ENCODE measurements around the gene PRKG2.

The PRKG2 gene

DNA sequence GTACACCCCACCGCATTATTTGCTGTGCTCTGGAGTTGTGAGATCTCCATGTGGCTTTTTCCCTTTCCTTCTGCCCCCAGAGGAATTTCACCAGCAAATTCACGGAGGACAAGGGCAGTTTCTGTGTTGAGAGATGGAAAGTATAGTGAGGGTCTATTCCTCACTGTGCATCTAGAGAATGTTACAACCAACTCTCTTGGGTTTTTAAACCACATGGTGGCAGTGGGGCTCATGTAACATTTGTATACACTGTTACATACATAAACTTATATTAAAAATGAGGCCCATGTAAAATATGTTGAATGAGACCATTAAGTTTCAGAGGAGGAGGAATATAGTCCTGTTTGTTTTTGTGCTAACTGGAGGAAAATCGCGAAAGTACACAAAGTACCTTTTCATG, 909 bp upstream of the PRKG2 start:
- DNase-seq (ENCODE audit: low read depth), result no peak

DNA sequence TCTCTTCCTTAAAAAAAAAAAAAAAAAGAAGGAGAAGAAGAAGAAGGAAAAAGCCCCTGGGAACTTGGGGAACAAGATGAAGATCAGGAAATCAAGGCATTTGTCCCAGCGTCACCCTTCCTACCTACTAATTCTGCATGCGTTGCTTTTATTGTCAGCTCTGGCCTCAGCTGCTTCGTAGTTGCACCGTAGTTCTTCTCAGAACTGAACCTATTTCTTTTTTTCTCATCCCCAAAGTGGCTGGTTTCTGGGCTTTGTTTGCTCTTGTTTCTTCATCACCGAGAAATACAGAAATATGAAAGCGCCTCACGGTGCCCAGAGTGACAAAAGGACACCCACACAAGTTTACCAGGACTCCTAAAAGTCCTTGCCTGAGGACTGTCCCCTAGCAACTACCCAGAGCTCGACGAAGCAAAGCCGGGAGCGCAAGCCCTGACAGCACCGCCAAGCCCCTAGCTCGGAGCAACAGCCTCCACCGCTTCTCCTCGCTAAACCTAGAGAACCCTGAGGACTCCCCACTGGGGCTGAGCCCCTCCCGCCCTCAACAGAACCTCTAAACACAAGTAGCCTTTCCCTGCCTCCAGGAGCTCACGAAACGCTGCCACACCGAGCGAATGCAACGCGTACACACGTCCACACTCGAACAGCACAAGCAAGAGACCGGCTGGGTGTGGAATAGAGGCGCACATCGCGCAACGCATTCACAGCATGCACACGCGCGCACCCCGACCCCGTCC, 710 bp downstream of the PRKG2 start:
- no peak for DNase-seq (ENCODE audit: low read depth)

DNA sequence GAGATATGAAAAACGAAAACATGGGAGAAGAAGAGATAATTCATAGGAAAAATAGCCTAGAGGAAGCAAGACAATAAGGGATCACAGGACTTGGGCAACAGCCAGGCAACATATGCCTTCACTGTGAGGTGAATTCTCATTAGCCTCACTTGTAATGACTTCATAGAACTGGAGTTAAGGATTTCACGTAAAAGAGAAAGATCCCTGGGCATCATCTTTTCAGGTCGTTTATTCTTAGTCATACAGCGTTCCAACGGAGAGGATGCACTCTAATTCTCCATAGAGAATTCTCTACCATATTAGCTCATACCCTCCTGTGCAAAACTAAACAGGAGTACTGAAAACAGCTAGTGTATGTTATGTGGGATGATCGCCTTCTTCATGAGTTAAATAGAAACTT, 1.4 kb downstream of the PRKG2 start:
- no peak for DNase-seq (ENCODE audit: low read depth)

DNA sequence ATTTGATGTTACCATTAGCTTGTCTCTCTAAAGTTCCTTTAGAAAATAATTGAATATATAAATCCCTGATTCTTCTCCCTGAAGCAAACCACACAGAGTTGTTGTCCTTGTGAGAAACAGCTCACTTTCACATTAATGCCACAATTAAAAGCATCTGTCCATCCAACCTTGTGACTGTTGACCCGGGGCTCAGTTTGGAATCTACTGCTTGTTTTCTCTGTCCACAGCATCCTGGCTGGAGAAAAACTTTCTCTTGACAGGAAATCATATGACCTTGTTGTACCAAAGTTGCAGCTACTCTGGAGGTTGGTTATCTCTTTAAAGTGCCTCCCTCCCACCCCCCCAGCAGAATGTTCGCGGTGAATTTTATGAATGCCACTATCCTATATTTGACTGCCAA, 3.1 kb downstream of the PRKG2 start:
- DNase-seq (ENCODE audit: low read depth), result no peak

DNA sequence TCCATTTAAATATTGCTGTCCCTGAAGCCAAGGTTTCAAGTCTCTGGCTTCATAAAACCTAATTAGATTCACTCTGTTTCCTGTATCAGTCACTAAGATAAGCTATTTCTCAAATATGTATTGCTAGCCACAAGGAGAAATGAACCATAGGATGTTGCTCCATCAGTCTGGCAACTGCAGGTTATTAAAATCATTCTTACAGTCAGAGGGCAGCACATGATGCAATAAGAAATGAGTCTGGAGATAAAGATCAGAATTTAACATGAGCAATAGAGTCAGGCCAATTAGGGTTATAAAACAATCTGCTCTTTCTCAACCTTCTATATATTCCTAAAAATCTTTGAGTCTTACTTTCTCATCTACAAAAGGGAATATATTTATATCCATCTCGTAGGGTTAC, 7.2 kb downstream of the PRKG2 start:
- no peak for DNase-seq (ENCODE audit: low read depth)

DNA sequence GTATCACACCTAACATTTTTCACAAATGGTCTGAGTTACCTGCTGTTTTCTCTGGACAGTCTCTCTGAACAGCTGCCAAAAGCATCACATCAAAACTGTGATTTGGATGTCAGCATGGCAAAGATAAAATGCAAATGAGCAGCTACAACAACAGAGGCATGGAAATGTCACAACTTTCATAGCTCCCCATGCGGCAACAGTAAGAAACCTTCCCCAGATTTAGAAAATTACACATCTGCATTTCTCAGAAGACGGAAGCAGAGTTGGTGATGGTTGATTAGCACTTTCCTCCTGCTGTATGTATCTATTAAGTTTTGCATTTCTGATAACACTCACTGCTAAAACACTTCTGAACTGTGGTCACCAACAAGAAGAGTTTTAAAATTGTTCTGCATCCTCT, 9.7 kb downstream of the PRKG2 start:
- DNase-seq (ENCODE audit: low read depth), result no peak

DNA sequence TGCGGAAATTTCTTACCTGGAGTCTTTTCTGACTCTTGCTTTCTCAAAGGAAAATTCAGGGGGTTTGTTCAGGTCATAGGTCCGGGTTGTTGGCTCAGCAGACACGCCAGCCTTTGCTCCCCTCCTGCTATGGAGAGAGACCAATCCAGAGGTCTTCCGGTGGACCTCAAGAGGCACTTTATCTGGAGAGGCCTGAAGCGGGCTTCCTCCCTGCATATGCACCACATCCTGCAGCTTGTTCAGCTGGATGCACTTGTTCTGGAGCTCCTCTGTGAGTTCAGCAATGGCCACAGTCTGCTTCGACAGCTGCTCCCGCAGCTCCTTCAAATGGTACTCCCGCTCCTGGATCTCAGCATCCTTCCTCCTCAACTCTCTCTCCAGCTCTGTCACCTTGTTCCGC, 10.5 kb downstream of the PRKG2 start:
- DNase-seq (ENCODE audit: low read depth), result no peak

DNA sequence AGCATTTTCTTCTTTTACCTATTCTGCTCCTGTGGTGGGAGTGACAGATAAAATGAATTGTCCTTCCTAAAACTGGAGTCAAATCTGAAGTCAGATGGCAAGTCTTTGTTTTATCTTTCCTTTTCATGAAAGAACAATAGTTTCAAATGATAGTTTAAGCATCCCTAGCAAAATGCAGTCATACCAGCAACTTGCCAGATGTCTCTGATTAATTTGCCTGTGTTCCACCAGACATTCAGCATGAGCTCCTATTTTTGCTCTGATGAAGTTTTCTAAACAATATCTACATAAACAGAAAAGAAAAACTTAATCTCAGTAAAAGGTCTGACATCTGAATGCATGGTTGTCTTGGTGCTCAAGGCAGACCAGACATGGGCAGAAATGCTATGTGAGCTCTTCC, 15.2 kb downstream of the PRKG2 start:
- no peak for DNase-seq (ENCODE audit: low read depth)

DNA sequence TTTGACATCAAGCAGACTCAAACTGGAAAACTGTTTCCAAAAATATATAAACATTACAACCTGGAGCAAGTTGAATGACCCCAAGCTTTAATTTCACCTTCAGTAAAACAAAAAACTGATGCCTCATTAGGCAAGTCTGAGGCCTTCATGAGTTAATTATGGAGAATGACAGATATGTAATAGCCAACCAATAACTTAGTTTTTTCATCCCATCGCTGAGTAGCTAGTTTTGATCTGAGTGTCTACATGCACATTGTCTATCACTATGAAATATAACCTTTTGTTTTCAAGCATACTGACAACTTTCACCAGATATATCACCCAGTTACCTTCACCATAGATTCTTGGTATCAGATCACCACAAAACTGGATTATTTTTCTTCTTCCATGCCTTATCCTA, 16.4 kb downstream of the PRKG2 start:
- DNase-seq (ENCODE audit: low read depth), result no peak

DNA sequence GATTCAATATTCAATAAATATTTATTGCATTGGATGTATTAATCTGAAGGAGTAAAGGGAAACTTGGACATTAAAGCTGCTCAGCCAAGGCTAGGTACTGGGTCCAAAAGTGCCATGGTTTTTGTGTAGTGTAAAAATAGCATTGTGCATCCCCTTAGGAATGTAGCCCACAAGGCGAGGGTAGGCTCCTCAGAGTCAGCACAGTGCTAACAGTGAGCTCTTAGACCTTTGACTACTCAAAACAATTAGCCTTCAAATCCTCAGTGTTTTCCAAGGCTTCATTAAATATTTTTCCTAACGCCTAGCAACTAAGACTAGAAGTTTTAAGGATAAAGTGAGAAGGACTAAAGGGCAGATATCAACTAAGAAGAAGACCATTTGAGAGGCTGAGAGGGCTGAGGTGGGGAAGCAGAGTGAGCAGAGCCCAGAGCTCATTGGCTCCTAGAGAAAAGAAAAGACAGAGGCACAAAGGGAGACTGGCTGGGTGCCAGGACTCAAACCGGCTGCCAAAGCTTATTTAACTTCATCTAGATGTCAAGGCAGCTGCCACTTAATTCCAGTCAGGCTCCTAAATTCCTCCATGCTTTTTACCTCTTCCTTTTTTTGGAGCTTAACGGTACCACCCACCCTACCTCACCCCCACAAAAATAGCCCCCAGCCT, 17.0 kb downstream of the PRKG2 start:
- no peak for DNase-seq (ENCODE audit: low read depth)

DNA sequence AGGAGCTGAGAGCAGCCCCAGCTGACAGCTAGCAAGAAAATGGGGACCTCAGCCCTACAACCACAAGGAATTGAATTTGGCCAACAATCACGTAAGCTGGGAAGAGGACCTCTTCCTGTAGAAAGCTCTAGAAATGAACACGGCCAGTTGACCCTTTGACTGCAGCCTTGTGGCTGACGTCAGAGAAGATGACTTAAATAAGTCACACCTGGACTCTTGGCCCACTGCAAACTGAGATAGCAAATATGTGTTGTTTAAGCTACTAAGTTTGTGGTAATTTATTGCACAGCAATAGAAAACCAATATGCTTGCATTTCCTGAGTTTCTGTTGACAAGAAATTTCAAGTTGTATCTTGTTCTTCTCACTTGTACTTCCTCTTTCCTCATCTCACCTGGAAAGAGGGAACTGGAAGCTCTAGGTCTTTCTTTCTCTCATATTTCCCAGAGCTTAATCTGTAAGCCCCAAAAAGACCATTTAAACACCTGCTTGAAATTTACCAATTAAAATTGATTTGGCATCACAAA, 18.8 kb downstream of the PRKG2 start:
- no peak for DNase-seq (ENCODE audit: low read depth)

DNA sequence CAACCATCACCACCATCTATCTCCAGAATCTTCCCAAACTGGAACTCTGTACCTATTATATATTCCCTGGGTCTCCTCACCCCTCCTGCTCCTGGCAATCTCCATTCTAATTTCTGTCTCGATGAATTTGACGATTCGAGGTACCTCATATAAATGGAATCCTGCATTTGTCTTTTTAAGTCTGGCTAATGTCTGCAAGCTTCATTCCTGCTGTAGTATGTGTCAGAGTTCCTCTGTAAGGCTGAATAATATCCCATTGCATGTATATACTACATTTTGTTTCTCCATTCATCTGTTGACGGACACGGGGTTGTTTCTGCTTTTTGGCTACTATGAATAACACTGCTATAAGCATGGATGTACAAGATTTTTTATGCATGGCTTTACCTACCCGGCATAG, 19.5 kb downstream of the PRKG2 start:
- DNase-seq (ENCODE audit: low read depth), result no peak

DNA sequence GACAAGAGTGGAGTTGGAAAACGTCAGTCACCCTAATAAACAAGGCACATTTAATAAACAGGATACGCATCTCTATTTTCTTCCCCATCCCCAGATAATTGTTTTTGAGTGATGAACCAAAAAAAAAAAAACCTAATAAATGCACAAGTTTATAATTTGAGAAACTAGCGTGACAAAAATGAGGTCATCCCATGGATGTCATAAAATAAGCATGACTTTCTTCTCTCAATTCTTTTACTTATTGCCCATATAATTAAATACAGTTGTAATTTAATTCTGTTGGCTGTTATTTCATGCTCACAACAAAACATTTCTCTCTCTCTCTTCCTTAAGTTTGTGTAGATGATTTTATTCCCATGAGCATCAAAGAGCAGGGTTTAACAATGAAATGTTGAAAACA, 20.7 kb downstream of the PRKG2 start:
- DNase-seq (ENCODE audit: low read depth), result no peak

DNA sequence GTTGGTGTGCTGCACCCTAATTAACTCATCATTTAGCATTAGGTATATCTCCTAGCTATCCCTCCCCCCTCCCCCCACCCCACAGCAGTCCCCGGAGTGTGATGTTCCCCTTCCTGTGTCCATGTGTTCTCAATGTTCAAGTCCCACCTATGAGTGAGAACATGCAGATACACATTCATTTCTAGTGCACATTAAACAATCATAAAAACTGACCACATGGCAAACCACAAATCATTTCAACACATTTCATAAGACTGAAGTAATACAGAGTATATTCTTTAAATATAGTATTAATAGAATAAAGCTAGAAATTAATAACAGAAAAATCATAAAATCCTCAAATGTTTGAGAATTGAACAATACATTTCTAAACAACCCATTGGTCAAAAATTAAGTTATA, 34.1 kb downstream of the PRKG2 start:
- DNase-seq (ENCODE audit: low read depth), result no peak

DNA sequence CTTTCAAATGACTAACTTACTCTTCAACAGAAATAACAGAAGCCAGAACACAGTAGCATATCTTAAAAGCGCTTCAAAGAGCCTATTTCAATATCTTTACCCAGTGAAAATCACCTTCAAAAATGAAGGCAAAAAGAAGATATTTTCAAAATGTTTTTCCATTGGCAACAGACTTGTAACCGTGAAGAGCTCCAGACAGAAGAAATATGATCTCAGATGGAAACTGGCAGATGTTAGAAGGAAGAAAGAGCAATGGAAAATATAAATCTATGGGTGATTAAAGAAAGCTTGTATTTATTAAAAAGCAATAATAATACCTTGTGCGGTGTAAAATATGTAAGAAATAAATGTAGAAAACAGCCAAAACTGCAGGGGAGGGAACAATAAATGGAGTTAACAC, 35.7 kb downstream of the PRKG2 start:
- DNase-seq (ENCODE audit: low read depth), result no peak

DNA sequence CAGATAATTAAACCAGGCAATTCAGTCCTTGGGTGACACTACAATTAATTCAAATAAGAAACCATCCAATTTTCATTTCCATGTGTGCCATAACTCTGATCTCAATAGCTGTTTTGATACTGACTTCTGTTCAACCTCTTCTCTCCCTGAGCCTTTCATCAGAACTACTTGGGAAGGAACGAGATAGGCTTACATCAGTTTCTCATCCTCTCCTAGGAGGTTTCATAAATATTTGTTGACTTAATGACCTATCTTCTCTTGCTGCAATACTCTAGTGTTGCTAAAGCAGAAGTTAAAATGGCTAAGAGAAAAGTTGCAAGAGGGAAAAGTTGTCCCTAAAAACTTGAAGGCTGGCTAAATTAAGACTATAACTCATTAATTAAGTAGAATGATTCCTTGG, 41.8 kb downstream of the PRKG2 start:
- DNase-seq (ENCODE audit: low read depth), result no peak

DNA sequence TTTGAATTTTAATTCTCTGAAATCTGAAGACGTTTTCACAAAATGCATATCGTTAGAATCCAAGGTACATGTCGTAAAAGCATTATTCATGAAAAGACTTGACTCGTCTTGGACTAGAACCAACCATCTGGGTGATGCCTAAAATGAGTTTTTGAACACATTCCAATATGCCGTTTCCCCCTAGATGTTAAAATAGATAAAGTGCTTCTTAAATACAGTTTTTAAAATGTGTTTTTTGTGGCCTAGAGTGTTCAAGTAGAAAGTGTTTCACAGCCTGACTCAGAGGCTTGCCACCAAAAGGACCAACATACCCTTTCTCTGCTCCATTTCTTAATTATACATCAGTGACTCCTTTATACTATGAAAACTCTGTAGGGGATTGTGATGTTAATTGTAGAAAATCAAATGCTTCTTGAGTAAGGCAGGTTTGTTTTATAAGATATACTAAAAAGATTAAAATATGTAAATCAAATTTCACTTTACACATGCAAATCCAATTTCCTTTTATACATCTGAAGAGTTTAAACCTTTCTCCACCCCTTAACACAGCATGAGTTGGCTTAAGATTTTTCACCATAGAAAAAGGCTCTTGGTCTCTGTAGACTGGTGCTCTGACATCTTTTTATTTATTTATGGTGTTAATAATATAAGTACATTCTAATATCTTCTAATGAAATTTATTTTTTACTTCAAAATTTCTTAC, 48.4 kb downstream of the PRKG2 start:
- no peak for DNase-seq (ENCODE audit: low read depth)

DNA sequence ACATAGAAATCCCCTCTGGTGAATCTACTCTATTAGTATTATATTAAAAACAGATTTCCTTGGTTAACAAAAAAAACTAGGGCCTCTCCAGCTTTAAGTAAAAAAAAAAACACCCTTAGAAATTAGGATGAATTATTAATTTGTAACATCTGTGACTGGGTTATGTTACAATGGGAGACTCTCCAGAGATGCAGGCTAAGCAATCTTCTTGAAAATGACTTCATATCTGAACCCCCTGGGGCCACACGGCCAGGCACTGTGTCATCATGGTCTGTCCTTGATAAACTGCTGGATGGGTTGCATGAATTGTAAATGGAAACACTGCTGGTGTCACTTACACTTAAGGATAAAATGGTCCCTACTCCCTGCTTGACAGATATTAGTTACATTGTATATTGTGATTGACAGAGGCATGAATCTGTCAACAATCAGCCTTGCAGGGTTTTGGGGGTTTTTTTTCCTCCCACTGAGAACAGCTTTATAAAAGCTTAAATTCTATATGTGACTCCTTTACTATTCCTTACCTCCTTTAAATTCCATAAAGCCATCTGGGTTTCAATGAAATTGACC, 49.1 kb downstream of the PRKG2 start:
- no peak for DNase-seq (ENCODE audit: low read depth)

DNA sequence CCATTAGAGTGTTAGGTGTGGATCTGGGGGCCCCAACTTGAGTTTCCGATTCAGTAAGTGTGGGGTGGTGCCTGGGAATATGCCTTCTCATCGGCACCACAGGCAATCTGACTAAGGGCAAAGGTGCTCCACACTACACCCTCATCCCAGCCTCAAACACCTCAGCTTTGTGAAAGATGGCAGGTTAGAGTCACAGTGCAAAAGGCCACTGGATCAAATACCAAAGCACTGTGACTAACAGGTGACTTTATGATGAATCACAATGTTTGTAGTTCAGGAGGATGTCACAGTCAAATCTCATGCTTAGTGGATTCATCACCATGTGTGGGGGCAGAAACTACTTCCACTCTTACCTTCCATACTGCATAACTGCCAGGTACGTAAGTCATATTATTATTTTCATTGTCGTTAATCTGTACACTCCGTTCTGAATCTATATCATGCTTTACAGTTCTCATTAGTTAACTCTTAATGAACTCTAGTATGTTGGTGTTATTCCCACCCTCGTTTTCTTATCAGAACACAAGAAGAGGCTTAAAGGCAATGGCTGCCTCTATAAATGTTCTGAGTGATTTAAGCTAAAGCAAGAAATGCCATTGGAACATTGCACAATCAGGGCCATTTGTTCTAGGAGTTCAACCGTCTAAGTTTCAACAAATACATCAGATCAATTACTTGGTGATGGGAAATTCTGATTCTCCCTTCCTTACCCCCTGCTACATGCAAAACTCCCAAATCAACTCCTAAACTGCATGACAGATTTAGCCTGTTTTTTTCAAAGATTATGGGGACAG, 50.2 kb downstream of the PRKG2 start:
- no peak for DNase-seq (ENCODE audit: low read depth)

DNA sequence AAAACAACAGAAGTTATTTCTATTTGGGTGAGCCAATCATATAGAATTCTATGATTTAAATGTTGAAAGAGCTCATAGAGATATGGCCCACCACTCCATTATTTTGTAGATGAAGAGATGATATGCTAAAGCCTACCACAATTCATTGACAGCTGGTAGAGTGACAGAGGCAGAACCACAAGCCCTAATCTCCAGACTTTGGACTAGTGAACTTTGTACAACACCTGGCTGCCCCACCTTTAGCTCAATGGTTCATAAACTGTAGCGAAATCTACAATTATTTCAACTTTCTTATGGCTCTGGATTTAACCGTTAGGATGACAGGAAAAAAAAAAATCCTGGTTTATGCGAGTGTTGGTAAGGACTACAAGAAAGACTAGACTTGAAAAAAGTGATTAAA, 50.9 kb downstream of the PRKG2 start:
- DNase-seq (ENCODE audit: low read depth), result no peak

DNA sequence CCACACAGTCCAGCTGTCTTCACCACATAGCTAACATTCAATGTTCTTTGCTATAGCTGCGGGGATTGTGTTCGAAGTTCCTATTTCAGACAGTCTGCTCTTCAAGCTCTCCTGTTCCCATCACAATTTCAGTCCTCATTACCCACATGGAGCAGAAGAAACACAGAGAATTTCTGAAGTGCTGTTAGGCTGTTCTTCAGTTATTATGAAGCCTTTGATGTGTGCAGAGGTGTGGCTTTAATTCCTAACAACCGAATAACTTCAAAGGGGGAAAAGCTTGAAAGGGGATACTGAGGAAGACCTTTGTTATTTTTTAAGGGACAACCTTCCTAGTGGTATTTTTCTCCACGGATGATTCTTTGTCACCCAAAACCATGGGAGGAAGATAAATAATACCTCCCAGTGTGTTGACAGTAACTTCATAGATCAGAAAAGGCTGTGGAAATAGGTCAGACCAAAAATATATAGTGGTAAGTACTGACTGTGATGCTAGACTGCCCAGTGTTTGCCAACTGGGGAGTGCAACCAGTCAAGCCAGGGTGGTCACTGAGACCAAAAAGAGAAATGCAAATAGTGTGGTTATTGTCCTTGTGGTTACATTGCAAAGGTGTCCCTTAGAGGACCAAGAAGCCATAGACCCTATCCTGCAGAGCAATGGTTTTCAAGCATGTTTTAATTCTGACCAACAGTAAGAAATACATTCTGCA, 52.1 kb downstream of the PRKG2 start:
- DNase-seq (ENCODE audit: low read depth), result no peak
